Stimulated activated CD4-positive, alpha-beta T cell treated with anti-CD3 and anti-CD28 coated beads, TNF-alpha, amount 100 ng/mL, for 48 hours (primary cell): Measurements from ENCODE around the gene KIRREL1.

ENCODE experiments used
- DNase-seq, 3 donors: peaks; one replicate each; pipeline ENCODE4 v3.0.0-alpha.2; 2020; ENCODE audit warnings: low read depth in 3 of 3

KIRREL1 gene

GRCh38 chr1:158007180-158007579, 13.7 kb downstream of the KIRREL1 start:
- no peak for DNase-seq

GRCh38 chr1:158007667-158008386, 14.4 kb downstream of the KIRREL1 start:
- no peak for DNase-seq

GRCh38 chr1:158008630-158009029, 15.2 kb downstream of the KIRREL1 start:
- DNase-seq = no peak

GRCh38 chr1:158011714-158012113, 18.3 kb downstream of the KIRREL1 start:
- no peak for DNase-seq

- DNase-seq = no peak
These were observed 20.6 kb downstream of the KIRREL1 start for GRCh38 chr1:158013840-158014730.

- DNase-seq = no peak
These were observed 21.4 kb downstream of the KIRREL1 start for GRCh38 chr1:158014731-158015320.

- no peak for DNase-seq
These were observed 23.3 kb downstream of the KIRREL1 start for GRCh38 chr1:158016651-158017335.

GRCh38 chr1:158017800-158018595, 24.6 kb downstream of the KIRREL1 start:
- no peak for DNase-seq

GRCh38 chr1:158019171-158019868, 25.9 kb downstream of the KIRREL1 start:
- no peak for DNase-seq

- DNase-seq = no peak
These were observed 26.9 kb downstream of the KIRREL1 start for GRCh38 chr1:158020259-158020885.

GRCh38 chr1:158020886-158021620, 27.6 kb downstream of the KIRREL1 start:
- no peak for DNase-seq

- DNase-seq = no peak
These were observed 28.3 kb downstream of the KIRREL1 start for GRCh38 chr1:158021721-158022120.

GRCh38 chr1:158022554-158023312, 29.3 kb downstream of the KIRREL1 start:
- DNase-seq = no peak

- no peak for DNase-seq
These were observed 31.3 kb downstream of the KIRREL1 start for GRCh38 chr1:158024737-158025136.

GRCh38 chr1:158025576-158026230, 32.3 kb downstream of the KIRREL1 start:
- DNase-seq = no peak

- no peak for DNase-seq
These were observed 33.2 kb downstream of the KIRREL1 start for GRCh38 chr1:158026651-158027050.

GRCh38 chr1:158027508-158027907, 34.1 kb downstream of the KIRREL1 start:
- DNase-seq = no peak

GRCh38 chr1:158028969-158029368, 35.5 kb downstream of the KIRREL1 start:
- no peak for DNase-seq
